K562 (cell line): ENCODE measurements around the gene CLEC3B. TPM values are rescaled to one million over a fixed set of nuclear protein-coding genes. Genes with fewer than 3 reads are reported as not detected.

Experiments used
- ATAC-seq: fragments of 200-7000 bp; cut with Tn5 transposase; 3 replicates; pipeline ENCODE4 v1.9.1; 2020; ENCODE audit warnings: moderate library complexity
- BruUV-seq: library from RNA; stranded (reverse); fragments of 400-500 nt; replicated peaks from 2 replicates; lab custom pipeline; 2021; lab: Mats Ljungman, UMichigan
- CTCF ChIA-PET: fragments of 300-600 bp; formaldehyde crosslinking; extraction: SDS; loops from one replicate; lab custom pipeline; 2021; ENCODE audit warnings: low intra/inter-chr PET ratio; lab: Yijun Ruan, JAX
- POLR2A ChIA-PET: fragments of 300-600, 350-650 bp; sonication (Branson Sonifier 250); formaldehyde crosslinking; extraction: SDS; loops from one replicate; lab custom pipeline; 2021; ENCODE audit warnings: antibody characterized with exemption, inconsistent platforms; lab: Yijun Ruan, JAX
- DNase-seq, 4 experiments: peaks; one replicate each; pipeline versions ENCODE4 v3.0.0 to v3.0.0-alpha.2; 2011 to 2018; ENCODE audit warnings: low spot score in 3 of 4, mixed read lengths in 3 of 4; ENCODE audit errors: extremely low read depth in 1 of 4
- FAIRE-seq: peaks from 2 replicates; lab custom pipeline; 2011; peaks lifted over from hg19 to GRCh38; lab: Jason Lieb, UNC
- H2AFZ ChIP-seq: 2 replicates; pipeline ENCODE4 v1.6.0; 2011; ENCODE audit warnings: low read depth, low read length, control low read depth, inconsistent platforms
- H3K27ac ChIP-seq: fragments of 200-600 bp; 3 replicates; pipeline ENCODE4 v1.8.0; 2011; ENCODE audit warnings: low read depth, mild to moderate bottlenecking, control low read depth, inconsistent platforms, low read length, moderate library complexity, mixed read lengths; ENCODE audit errors: extremely low read depth
- H3K27me3 ChIP-seq, 2 experiments: fragments of 300-600 bp in 1 of 2; 2 replicates in 1 of 2; 3 replicates in 1 of 2; pipeline versions ENCODE4 v1.6.0 to v1.8.0; 2011; ENCODE audit warnings: inconsistent platforms in 2 of 2, low read length in 2 of 2, mild to moderate bottlenecking in 1 of 2, mixed read lengths in 1 of 2, moderate library complexity in 1 of 2; ENCODE audit not compliant: control insufficient read depth in 2 of 2, insufficient read depth in 2 of 2
- H3K36me3 ChIP-seq: fragments of 300-600 bp; 3 replicates; pipeline ENCODE4 v1.8.0; 2011; ENCODE audit warnings: mild to moderate bottlenecking, low read length, inconsistent platforms; ENCODE audit not compliant: control insufficient read depth, insufficient read depth
- H3K4me1 ChIP-seq, 2 experiments: fragments of 200-600 bp in 1 of 2; replicated peaks in 1 of 2; 2 replicates in 1 of 2; 3 replicates in 1 of 2; pipeline versions ENCODE4 v1.5.1 to v1.8.0; 2011; ENCODE audit warnings: inconsistent platforms in 2 of 2, low read length in 2 of 2, mild to moderate bottlenecking in 1 of 2, mixed read lengths in 1 of 2, moderate library complexity in 1 of 2; ENCODE audit not compliant: control insufficient read depth in 2 of 2, insufficient read depth in 2 of 2
- H3K4me2 ChIP-seq: 2 replicates; pipeline ENCODE4 v1.6.1; 2011; ENCODE audit warnings: low read length, control low read depth, inconsistent platforms, mixed read lengths; ENCODE audit not compliant: insufficient read depth
- H3K4me3 ChIP-seq: fragments of 200-600 bp; sonication (generic), shearing (Covaris generic); 2 replicates; pipeline ENCODE4 v1.5.1; 2016; ENCODE audit warnings: control low read depth, inconsistent platforms
- H3K79me2 ChIP-seq: fragments of 200-600 bp; 3 replicates; pipeline ENCODE4 v1.8.0; 2011; ENCODE audit warnings: low read length, inconsistent platforms; ENCODE audit not compliant: control insufficient read depth, insufficient read depth
- H3K9ac ChIP-seq, 2 experiments: 2 replicates each; pipeline versions ENCODE4 v1.6.0 to v1.6.1; 2011; ENCODE audit warnings: low read depth in 2 of 2, low read length in 2 of 2, control low read depth in 1 of 2, inconsistent platforms in 1 of 2, mild to moderate bottlenecking in 1 of 2, mixed read lengths in 1 of 2; ENCODE audit not compliant: insufficient read depth in 1 of 2
- H3K9me1 ChIP-seq: one replicate; pipeline ENCODE4 v1.6.0; 2011; ENCODE audit warnings: inconsistent platforms, mild to moderate bottlenecking, low read length, moderate library complexity; ENCODE audit not compliant: control insufficient read depth, insufficient read depth
- H3K9me3 ChIP-seq: replicated peaks from 2 replicates; pipeline ENCODE4 v1.5.1; 2011; ENCODE audit warnings: low read depth, low read length, inconsistent platforms; ENCODE audit not compliant: control insufficient read depth, insufficient read depth
- H4K20me1 ChIP-seq: replicated peaks from 2 replicates; pipeline ENCODE4 v1.6.1; 2011; ENCODE audit warnings: low read length, inconsistent platforms, mixed read lengths; ENCODE audit not compliant: control insufficient read depth, insufficient read depth
- ADNP ChIP-seq: fragments of 200-800 bp; sonication (Bioruptor generic); IDR thresholded peaks from 2 replicates; pipeline ENCODE4 v1.6.1; 2016; ENCODE audit warnings: missing genetic modification characterization, missing compliant biosample characterization
- E4F1 ChIP-seq: fragments of 250-450 bp; sonication (Bioruptor Pico); IDR thresholded peaks from 2 replicates; pipeline ENCODE4 v1.5.0; 2021; ENCODE audit warnings: mild to moderate bottlenecking, borderline replicate concordance
- KLF10 ChIP-seq: fragments of 250-450 bp; sonication (Bioruptor Pico); IDR thresholded peaks from 2 replicates; pipeline ENCODE4 v1.6.1; 2021; ENCODE audit warnings: matching md5 sums
- MCM5 ChIP-seq: fragments of 450-650 bp; IDR thresholded peaks from 2 replicates; pipeline ENCODE4 v1.6.1; 2016; ENCODE audit warnings: low read depth
- PML ChIP-seq: IDR thresholded peaks from 2 replicates; pipeline ENCODE4 v1.6.1; 2012; ENCODE audit warnings: low read length, inconsistent platforms
- POLR2G ChIP-seq: fragments of 200-400 bp; formaldehyde crosslinking; IDR thresholded peaks from 2 replicates; pipeline ENCODE4 v1.6.1; 2017; ENCODE audit warnings: low read depth, mild to moderate bottlenecking, antibody characterized with exemption, low read length, moderate library complexity
- WGBS: fragments of 100-300 bp; shearing (Covaris generic); methylation state at CpG from one replicate; pipeline ENCODE4 v1.1.6; 2016; ENCODE audit warnings: low coverage, mixed read lengths; ENCODE audit not compliant: insufficient coverage; ENCODE audit errors: missing lambda C conversion rate; 5-methylcytosine and 5-hydroxymethylcytosine counted together
- in situ Hi-C: fragments of 300-500 bp; cut with MboI; formaldehyde crosslinking; loops from 4 replicates; pipeline ENCODE4 v1.15.0; 2018; ENCODE audit warnings: inconsistent platforms, mixed read lengths
- intact Hi-C: fragments of 100-400 bp; cut with micrococcal nuclease; formaldehyde crosslinking; loops from 2 replicates; pipeline ENCODE4 v1.14.2; 2022
- polyA plus RNA-seq, 8 experiments: library from polyadenylated mRNA; depleted of rRNA in 4 of 8; stranded (reverse) in 5 of 8; unstranded in 3 of 8; fragments of >200 nt; fragmentation: Nextera tagmentation in 2 of 8; fragmentation: Illumina TruSeq in 1 of 8; extraction: Ambion mirVana in 2 of 8; extraction: Trizol in 1 of 8; gene quantifications; 2 replicates each; pipeline versions ENCODE4 v1.2.1 to v1.2.3, GENCODE V29; 2011 to 2014; ENCODE audit warnings: inconsistent platforms in 1 of 8, missing spikeins in 1 of 8
- total RNA-seq, 7 experiments: library from RNA; depleted of rRNA in 6 of 7; stranded (reverse); fragments of >200 nt in 6 of 7; fragmentation: Illumina TruSeq in 2 of 7; extraction: Trizol in 2 of 7; gene quantifications; 2 replicates each; pipeline versions ENCODE4 v1.2.1 to v1.2.3, GENCODE V29; 2011 to 2021; ENCODE audit warnings: low replicate concordance in 1 of 7

CLEC3B gene
- total and polyA plus RNA-seq, 9 of the 15 experiments (the other 6 are each of a cell fraction or from before 2014, with no cell fraction given): not detected

- H3K4me3 ChIP-seq: no peak overlapping the region
- no peaks in the 10 kb centered on the region for H3K9me3 ChIP-seq
- H4K20me1 ChIP-seq: peaks cover 15% of the 10 kb centered on the region; the same call in 1 of the 2 replicates
- in situ Hi-C loops (no loop called here), intact Hi-C loops (loop anchor here (10.0 kb wide), 1 partner anchor 669 kb away; no protein-coding TSS in a partner anchor)
- H3K36me3 ChIP-seq: peaks cover 98% of the 10 kb centered on the region
- no TSS peak for BruUV-seq
- FAIRE-seq: no peak
- no peak overlapping the region for H3K27ac ChIP-seq
- no peak for TF ChIP-seq ADNP (tag)
- no peaks in the 10 kb centered on the region for H3K27me3 ChIP-seq
- no peak for DNase-seq
- peaks cover 14% of the 10 kb centered on the region for H3K9me1 ChIP-seq
- no peaks in the 10 kb centered on the region; a peak in 1 of 5 replicates for H3K4me1 ChIP-seq
- H2AFZ ChIP-seq: no peak overlapping the region
- peaks cover 44% of the 10 kb centered on the region for H3K79me2 ChIP-seq
- no peak for ATAC-seq
- ChIA-PET POLR2A (interaction anchor here (0.6 to 2.6 kb wide), 5 partner anchors 10 to 783 kb away, joined by 3 to 6 read pairs (median 4); no protein-coding TSS in a partner anchor), CTCF (no interaction called here)
- H3K9ac ChIP-seq: no peak overlapping the region
- H3K4me2 ChIP-seq: no peak overlapping the region
These were observed 32.5 kb upstream of the CLEC3B start for GRCh38 chr3:44993471-44994205.

- ATAC-seq (no peak), DNase-seq (no peak), FAIRE-seq (no peak)
- Histone ChIP-seq H3K4me3 (no peak overlapping the region), H2AFZ (no peak overlapping the region), H3K27me3 (no peaks in the 10 kb centered on the region), H4K20me1 (peaks cover 8% of the 10 kb centered on the region; the same call in 1 of the 2 replicates), H3K79me2 (peaks cover 36% of the 10 kb centered on the region), H3K9me3 (no peaks in the 10 kb centered on the region), H3K9ac (no peak overlapping the region), H3K36me3 (peaks cover 97% of the 10 kb centered on the region), H3K4me2 (no peak overlapping the region), H3K27ac (no peak overlapping the region), H3K4me1 (no peaks in the 10 kb centered on the region; a peak in 1 of 5 replicates), H3K9me1 (peaks cover 6% of the 10 kb centered on the region)
- CTCF ChIA-PET: interaction anchor here (0.6 kb wide), 1 partner anchor 23 kb away, joined by 3 read pairs; no protein-coding TSS in a partner anchor
- WGBS: 97% methylated on average over 8 of the region's 8 CpGs
- no TSS peak for BruUV-seq
- in situ Hi-C loops (no loop called here), intact Hi-C loops (loop anchor here (10.0 kb wide), 1 partner anchor 670 kb away; no protein-coding TSS in a partner anchor)
- POLR2A ChIA-PET: interaction anchor here (0.7 kb wide), 1 partner anchor 181 kb away, joined by 3 read pairs; no protein-coding TSS in a partner anchor
- TF ChIP-seq MCM5 (no peak), KLF10 (CRISPR knock-in tag) (no peak), POLR2G (no peak), PML (no peak), E4F1 (CRISPR knock-in tag) (no peak)
These were observed 30.8 kb upstream of the CLEC3B start for GRCh38 chr3:44995142-44995770.
